IPS DF 19.7 (cell line): ENCODE results near the gene ECE2.
A peak's percentile ranks its signal among the peaks of the same experiment; 100 is the strongest.
"Not testable (repeated sequence)": the region's sequence is repeated elsewhere in the genome, so short reads cannot be mapped to it uniquely, and the experiment has no call there.

ENCODE experiments used
- DNase-seq: peaks from one replicate; pipeline ENCODE4 v3.0.0-alpha.2; 2013; ENCODE audit warnings: low read depth, low spot score

Gene ECE2

DNA sequence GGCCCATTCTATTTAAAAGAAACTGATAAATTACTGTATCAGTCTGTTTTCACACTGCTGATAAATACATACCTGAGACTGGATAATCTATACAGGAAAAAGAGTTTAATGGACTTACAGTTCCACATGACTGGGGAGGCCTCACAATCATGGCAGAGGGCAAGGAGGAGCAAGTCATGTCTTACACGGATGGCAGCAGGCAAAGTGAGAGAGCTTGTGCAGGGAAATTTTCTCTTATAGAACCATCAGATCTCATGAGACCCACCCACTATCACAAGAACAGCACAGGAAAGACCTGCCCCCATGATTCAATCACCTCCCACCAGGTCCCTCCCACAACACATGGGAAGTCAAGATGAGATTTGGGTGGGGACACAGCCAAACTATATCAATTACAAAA lies 8.6 kb upstream of the ECE2 start:
- DNase-seq: not testable (repeated sequence)

DNA sequence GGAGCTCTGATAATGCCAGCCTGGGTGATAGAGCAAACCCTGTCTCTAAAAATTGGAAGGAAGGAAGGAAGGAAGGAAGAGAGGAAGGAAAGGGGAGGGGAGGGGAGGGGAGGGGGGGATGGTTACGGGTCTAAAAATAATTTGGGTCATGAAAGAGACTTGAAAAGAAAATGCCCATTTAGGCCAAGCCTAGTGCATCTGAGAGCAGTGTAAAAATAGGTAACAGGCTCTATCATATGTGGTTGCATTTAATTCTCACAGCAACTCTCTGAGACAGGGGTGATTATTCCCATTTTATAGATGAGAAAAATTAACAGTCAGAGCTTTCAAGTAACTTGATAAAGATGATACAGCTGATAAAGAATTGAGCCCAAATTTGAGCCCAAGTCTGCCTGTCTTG lies 3.6 kb upstream of the ECE2 start:
- no peak for DNase-seq

DNA sequence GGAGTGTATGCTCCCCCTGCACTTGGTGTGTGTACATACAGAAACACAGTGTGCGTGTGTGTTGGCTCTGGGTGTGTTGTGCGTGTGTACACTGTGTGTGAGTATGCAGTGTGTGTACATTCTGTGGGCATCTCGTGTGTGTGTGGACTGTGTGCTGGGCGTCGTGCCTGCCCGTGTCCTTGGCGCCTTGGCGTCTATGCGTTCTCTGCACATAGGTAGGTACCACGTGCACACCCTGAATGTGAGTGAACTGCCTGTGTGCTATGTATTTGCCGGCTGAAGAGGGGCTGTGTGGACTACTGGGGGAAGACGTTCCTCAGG lies 481 bp upstream of the ECE2 start:
- DNase-seq: no peak

DNA sequence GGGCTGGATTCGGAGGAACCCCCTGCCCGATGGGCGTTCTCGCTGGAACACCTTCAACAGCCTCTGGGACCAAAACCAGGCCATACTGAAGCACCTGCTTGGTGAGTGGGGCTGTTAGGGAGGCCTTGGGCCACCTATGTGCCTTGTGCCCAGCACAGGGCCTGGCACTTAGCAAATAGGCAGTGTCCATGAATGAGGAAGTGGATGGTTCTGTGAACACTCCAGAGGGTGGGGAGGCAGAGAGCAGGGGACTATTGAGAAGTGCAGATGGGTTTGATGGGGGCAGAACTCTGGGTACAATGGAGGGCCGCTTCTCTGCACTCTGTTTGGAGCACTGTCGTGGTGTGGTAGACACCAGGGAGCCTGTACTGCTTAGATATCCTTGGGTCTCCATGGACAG lies 1.5 kb downstream of the ECE2 start:
- DNase-seq: no peak

DNA sequence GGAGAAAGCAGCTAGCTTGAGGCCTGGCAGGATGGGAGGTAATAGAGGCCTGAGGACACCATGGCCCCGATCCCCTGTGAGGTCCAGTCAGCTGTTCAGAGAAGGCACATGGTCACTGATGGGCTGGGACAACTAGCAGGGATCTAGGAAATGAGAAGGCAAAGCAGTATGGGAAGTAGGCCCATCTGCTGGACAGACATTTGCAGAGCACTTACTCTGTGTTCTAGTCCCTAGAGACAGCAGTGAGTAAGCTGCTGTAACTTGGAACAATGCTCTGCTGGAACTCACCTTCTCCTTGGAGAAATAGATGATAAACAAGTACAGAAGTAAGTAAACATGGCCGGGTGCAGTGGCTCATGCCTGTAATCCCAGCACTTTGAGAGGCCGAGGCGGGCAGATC lies 7.1 kb downstream of the ECE2 start:
- no peak for DNase-seq

- DNase-seq: no peak
These were observed 7.9 kb downstream of the ECE2 start for GRCh38 chr3:184283681-184284080.

DNA sequence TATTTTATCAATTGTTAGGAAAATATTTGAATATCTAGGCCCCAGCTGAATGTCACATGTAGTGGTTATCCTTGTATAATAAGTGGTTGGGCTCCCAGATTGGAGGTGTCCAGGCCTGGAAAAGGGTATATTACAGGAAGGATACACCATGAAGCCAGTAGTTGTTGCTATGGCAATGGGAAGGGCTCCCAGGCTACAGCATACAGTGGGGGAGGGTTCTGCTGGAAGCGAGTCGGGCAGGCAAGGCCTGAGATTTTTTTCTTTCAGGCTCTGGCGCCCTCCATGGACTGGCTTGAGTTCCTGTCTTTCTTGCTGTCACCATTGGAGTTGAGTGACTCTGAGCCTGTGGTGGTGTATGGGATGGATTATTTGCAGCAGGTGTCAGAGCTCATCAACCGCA lies 8.9 kb downstream of the ECE2 start:
- peak; percentile 70 for DNase-seq

GRCh38 chr3:184289426-184289938 lies 13.7 kb downstream of the ECE2 start:
- peak; percentile 23 for DNase-seq

DNA sequence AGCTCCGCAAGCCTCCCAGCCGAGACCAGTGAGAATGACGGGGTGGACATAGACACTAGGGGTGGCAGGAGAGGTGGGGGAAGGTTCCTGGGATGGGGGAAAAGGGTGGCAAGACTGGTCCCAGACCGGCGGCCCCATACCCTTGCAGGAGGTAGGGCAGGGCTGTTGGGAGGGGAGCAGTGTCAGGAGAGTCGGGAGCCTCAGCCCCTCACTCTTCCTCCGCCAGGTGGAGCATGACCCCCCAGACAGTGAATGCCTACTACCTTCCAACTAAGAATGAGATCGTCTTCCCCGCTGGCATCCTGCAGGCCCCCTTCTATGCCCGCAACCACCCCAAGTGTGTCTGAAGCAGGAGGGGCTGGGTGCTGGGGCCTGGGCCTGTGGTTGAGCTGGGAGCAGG lies 14.5 kb downstream of the ECE2 start:
- no peak for DNase-seq

DNA sequence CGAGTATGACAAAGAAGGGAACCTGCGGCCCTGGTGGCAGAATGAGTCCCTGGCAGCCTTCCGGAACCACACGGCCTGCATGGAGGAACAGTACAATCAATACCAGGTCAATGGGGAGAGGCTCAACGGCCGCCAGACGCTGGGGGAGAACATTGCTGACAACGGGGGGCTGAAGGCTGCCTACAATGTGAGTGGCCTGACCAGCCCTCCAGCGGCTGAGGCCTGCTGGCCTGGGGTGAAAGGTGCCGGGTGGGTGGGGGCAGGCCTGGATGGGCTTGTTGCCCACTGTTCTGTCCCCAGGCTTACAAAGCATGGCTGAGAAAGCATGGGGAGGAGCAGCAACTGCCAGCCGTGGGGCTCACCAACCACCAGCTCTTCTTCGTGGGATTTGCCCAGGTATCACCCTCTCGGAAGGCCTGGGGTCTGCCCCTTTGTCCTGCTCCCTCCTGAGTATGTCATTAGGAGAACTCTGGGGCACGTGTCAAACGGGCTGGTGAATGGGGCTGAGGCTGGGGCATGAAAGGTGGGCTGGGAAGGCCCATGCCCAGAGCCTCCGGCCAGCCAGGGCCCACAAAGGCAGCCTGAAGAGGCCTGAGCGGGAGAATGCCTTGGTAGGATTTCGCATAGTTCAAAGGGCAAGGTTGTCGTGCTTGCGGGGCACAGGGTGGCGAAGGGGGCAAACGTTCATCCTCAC lies 15.4 kb downstream of the ECE2 start:
- DNase-seq: no peak

DNA sequence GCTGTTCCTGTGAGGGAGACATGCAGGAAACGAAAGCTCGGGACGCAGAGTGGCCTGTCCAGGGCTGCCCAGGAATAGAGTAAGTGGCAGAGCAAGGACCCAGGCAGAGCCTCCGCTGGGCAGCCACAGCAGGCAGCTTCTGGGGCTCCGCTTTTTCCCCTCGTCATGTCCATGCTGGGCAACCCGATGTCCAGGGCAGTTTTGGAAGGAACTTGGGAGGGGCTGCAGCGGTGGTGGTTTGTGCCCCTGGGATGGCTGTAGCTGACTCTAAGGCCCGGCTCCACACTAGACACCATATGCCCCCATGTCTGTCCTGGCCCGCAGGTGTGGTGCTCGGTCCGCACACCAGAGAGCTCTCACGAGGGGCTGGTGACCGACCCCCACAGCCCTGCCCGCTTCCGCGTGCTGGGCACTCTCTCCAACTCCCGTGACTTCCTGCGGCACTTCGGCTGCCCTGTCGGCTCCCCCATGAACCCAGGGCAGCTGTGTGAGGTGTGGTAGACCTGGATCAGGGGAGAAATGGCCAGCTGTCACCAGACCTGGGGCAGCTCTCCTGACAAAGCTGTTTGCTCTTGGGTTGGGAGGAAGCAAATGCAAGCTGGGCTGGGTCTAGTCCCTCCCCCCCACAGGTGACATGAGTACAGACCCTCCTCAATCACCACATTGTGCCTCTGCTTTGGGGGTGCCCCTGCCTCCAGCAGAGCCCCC lies 16.1 kb downstream of the ECE2 start:
- no peak for DNase-seq

DNA sequence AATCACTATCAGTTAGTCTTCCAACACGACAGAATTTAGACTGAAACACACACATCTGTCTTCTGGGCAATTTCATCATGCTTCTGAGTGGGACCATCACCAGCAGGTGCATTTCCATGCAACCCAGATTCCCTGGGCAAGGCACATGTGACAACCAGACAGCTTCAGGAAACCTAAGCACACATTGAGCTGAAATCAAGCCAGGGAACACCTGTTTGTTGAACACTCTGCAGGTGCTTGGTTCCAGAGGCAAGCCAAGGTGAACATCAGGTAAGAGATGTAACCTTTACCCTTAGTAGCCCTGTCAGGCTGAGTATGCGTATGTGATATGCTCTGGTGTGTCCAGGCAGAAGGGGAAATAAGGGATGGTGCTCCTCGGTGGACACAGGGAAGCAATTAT lies 19.9 kb downstream of the ECE2 start:
- no peak for DNase-seq

- DNase-seq: no peak
These were observed 20.8 kb downstream of the ECE2 start for GRCh38 chr3:184296616-184297015.

- DNase-seq: peak; percentile 78
These were observed 23.1 kb downstream of the ECE2 start, which contains the start of gene PSMD2 for GRCh38 chr3:184298759-184299487. PSMD2 (plus strand) TSS chr3:184299241; CDS start chr3:184299267, 26 bp downstream.

- no peak for DNase-seq
These were observed 23.9 kb downstream of the ECE2 start for GRCh38 chr3:184299488-184300377.

DNA sequence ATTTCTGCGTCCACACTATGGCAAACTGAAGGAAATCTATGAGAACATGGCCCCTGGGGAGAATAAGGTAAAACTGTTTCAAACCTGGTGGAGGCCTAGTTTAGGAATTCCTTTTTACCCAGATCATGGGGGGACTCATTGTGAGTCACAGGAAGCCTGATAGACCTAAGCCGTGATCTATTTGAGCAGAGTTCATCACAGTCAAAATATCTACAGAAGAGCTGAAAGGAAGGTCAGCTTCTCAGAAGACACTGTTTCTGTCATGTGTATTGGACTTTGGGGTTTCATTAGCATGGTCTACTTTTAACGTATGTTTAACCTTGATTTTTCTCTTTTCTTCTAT lies 24.5 kb downstream of the ECE2 start:
- no peak for DNase-seq

DNA sequence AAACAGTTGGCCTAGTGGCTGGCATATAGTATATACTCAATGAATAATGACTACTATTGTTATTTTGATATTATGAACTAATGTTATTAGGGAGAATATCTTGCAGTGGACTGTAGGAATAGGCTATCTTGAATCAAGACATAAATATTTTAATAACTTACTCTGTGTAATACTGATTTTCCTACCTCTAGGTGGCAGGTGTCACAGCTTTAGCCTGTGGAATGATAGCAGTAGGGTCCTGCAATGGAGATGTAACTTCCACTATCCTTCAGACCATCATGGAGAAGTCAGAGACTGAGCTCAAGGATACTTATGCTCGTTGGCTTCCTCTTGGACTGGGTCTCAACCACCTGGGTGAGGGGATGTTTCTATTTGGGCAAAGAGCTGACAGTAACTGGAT lies 29.8 kb downstream of the ECE2 start:
- no peak for DNase-seq

- no peak for DNase-seq
These were observed 30.6 kb downstream of the ECE2 start for GRCh38 chr3:184306341-184306972.

DNA sequence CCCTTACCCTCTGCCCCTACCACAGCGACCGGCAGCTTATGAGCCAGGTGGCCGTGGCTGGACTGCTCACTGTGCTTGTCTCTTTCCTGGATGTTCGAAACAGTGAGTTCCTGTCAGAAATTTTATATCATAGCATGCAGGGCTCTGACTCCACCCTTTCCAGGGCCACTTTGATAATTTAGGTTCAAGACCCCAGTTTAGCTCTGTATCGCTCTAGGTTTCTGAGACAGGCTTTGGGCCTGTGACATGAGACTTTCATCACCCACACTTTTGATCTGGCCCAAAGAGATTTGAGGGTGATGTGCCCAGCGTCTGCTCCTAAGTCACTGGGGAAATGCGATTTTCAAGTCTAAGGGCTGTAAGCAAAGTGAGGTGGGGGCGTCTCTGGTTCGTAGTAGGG lies 32.1 kb downstream of the ECE2 start:
- DNase-seq: no peak

GRCh38 chr3:184308744-184309143 lies 32.9 kb downstream of the ECE2 start:
- no peak for DNase-seq

GRCh38 chr3:184311633-184312032 lies 35.8 kb downstream of the ECE2 start:
- no peak for DNase-seq
